ENCODE data around the gene G0S2.
"Not testable (repeated sequence)": the region's sequence is repeated elsewhere in the genome, so short reads cannot be mapped to it uniquely, and the experiment has no call there.

GRCh38 chr1:209700686-209701085 is 25.5 kb downstream of the G0S2 start:
- not testable (repeated sequence) for TF ChIP-seq CTCF (IDR thresholded peaks at IDR 0.05 in 8 of 11, conservative IDR thresholded peaks at IDR 0.05 in 3 of 11); POLR2AphosphoS5 (IDR thresholded peaks at IDR 0.05); POLR2A (IDR thresholded peaks at IDR 0.05)

Measured in spleen (tissue), 7 donors.